DMS79 treated with DMSO at 0.1 percent for 48 hours (cell line): ENCODE measurements around the gene RFX2.
"Not testable (repeated sequence)": the region's sequence is repeated elsewhere in the genome, so short reads cannot be mapped to it uniquely, and the experiment has no call there.

Experiments
- DNase-seq: peaks from one replicate; lab custom pipeline; 2025; lab: John Stamatoyannopoulos, UW

Gene RFX2

GRCh38 chr19:5971714-5972354, 138.5 kb downstream of the RFX2 start:
- no peak for DNase-seq

GRCh38 chr19:5969476-5969875, 140.8 kb downstream of the RFX2 start:
- no peak for DNase-seq

GRCh38 chr19:5968431-5969373, 141.6 kb downstream of the RFX2 start:
- DNase-seq = peak; percentile 78

GRCh38 chr19:5967994-5968430, 142.3 kb downstream of the RFX2 start:
- DNase-seq = peak; percentile 85

- no peak for DNase-seq
Observed at GRCh38 chr19:5967571-5967970, 142.7 kb downstream of the RFX2 start.

GRCh38 chr19:5966941-5967340, 143.4 kb downstream of the RFX2 start:
- no peak for DNase-seq

- no peak for DNase-seq
Observed at GRCh38 chr19:5966215-5966614, 144.1 kb downstream of the RFX2 start.

GRCh38 chr19:5964816-5965565, 145.3 kb downstream of the RFX2 start:
- DNase-seq = no peak

GRCh38 chr19:5963855-5964254, 146.4 kb downstream of the RFX2 start:
- DNase-seq = no peak

- not testable (repeated sequence) for DNase-seq
Observed at GRCh38 chr19:5963259-5963658, 147.0 kb downstream of the RFX2 start.

- peak; percentile 86 for DNase-seq
Observed at GRCh38 chr19:5961969-5962945, 148.0 kb downstream of the RFX2 start.

- DNase-seq = not testable (repeated sequence)
Observed at GRCh38 chr19:5961641-5961968, 148.7 kb downstream of the RFX2 start.

- peak; percentile 90 for DNase-seq
Observed at GRCh38 chr19:5960005-5961001, 150.0 kb downstream of the RFX2 start.

GRCh38 chr19:5959260-5960004, 150.9 kb downstream of the RFX2 start:
- no peak for DNase-seq

GRCh38 chr19:5958851-5959122, 151.5 kb downstream of the RFX2 start:
- no peak for DNase-seq

GRCh38 chr19:5958074-5958850, 152.0 kb downstream of the RFX2 start:
- no peak for DNase-seq

- DNase-seq = no peak
Observed at GRCh38 chr19:5957170-5957569, 153.1 kb downstream of the RFX2 start.

- no peak for DNase-seq
Observed at GRCh38 chr19:5956728-5957127, 153.6 kb downstream of the RFX2 start.

- no peak for DNase-seq
Observed at GRCh38 chr19:5956323-5956722, 154.0 kb downstream of the RFX2 start.
